Endothelial cell of umbilical vein (primary cell): ENCODE data around the gene PLPP3. TPM values are rescaled to one million over a fixed set of nuclear protein-coding genes. Genes with fewer than 3 reads are reported as not detected.

Experiments used
- BruUV-seq: library from RNA; stranded (reverse); fragments of 400-500 nt; replicated peaks from 2 replicates; lab custom pipeline; 2021; lab: Mats Ljungman, UMichigan
- CTCF ChIA-PET: fragments of 300-600, 350-600 bp; sonication (Branson Sonifier 250); formaldehyde crosslinking; loops from one replicate; lab custom pipeline; 2021; ENCODE audit warnings: antibody characterized with exemption, inconsistent platforms; lab: Charles Lee
- POLR2A ChIA-PET: fragments of 300-600, 350-600 bp; sonication (Branson Sonifier 250); formaldehyde crosslinking; loops from one replicate; lab custom pipeline; 2021; ENCODE audit warnings: antibody characterized with exemption, inconsistent platforms; lab: Charles Lee
- DNase-seq: peaks from one replicate; pipeline ENCODE4 v3.0.0-alpha.2; 2011; ENCODE audit warnings: low read depth, low spot score
- FAIRE-seq: peaks from 2 replicates; lab custom pipeline; 2011; peaks lifted over from hg19 to GRCh38; lab: Jason Lieb, UNC
- H2AFZ ChIP-seq: 2 replicates; pipeline ENCODE4 v1.6.0; 2012; ENCODE audit warnings: low read depth, low read length, control low read depth, inconsistent platforms
- H3K27ac ChIP-seq: 2 replicates; pipeline ENCODE4 v1.5.1; 2011; ENCODE audit warnings: low read depth, mild to moderate bottlenecking, control low read depth, low read length, moderate library complexity; ENCODE audit not compliant: insufficient read depth
- H3K27me3 ChIP-seq, 2 experiments: 2 replicates each; pipeline versions ENCODE4 v1.6.0 to v1.6.1; 2011; ENCODE audit warnings: low read length in 2 of 2, mixed read lengths in 1 of 2; ENCODE audit not compliant: control insufficient read depth in 2 of 2, insufficient read depth in 2 of 2
- H3K36me3 ChIP-seq, 2 experiments: 2 replicates in 1 of 2; 3 replicates in 1 of 2; pipeline ENCODE4 v1.5.1; 2011; ENCODE audit warnings: low read length in 2 of 2, mild to moderate bottlenecking in 1 of 2, moderate library complexity in 1 of 2; ENCODE audit not compliant: control insufficient read depth in 2 of 2, insufficient read depth in 2 of 2; ENCODE audit errors: extremely low read depth in 1 of 2
- H3K4me1 ChIP-seq: 3 replicates; pipeline ENCODE4 v1.5.1; 2011; ENCODE audit warnings: mild to moderate bottlenecking, low read length; ENCODE audit not compliant: control insufficient read depth, insufficient read depth; ENCODE audit errors: extremely low read depth
- H3K4me2 ChIP-seq: 2 replicates; pipeline ENCODE4 v1.6.1; 2011; ENCODE audit warnings: low read length, control low read depth, mixed read lengths; ENCODE audit not compliant: insufficient read depth
- H3K4me3 ChIP-seq, 3 experiments: fragments of 200-600 bp in 1 of 3; sonication (generic), shearing (Covaris generic) in 1 of 3; replicated peaks in 1 of 3; 2 replicates each; pipeline ENCODE4 v1.5.1; 2011 to 2016; ENCODE audit warnings: control low read depth in 3 of 3, low read length in 3 of 3, mild to moderate bottlenecking in 2 of 3, inconsistent platforms in 1 of 3, low read depth in 1 of 3, moderate library complexity in 1 of 3; ENCODE audit not compliant: insufficient read depth in 1 of 3
- H3K79me2 ChIP-seq: 2 replicates; pipeline ENCODE4 v1.6.0; 2012; ENCODE audit warnings: low read length, inconsistent platforms; ENCODE audit not compliant: control insufficient read depth, insufficient read depth
- H3K9ac ChIP-seq: replicated peaks from 2 replicates; pipeline ENCODE3; 2011; ENCODE audit warnings: low read length, control low read depth; ENCODE audit not compliant: insufficient read depth; ENCODE audit errors: extremely low read depth
- H3K9me1 ChIP-seq: replicated peaks from 3 replicates; pipeline ENCODE4 v1.6.0; 2011; ENCODE audit warnings: mild to moderate bottlenecking, low read length; ENCODE audit not compliant: control insufficient read depth, insufficient read depth; ENCODE audit errors: extremely low read depth
- H3K9me3 ChIP-seq: replicated peaks from 2 replicates; pipeline ENCODE4 v1.5.1; 2012; ENCODE audit warnings: low read length, inconsistent platforms; ENCODE audit not compliant: control insufficient read depth, insufficient read depth
- H4K20me1 ChIP-seq: replicated peaks from 2 replicates; pipeline ENCODE3; 2011; ENCODE audit warnings: mild to moderate bottlenecking, low read length; ENCODE audit not compliant: control insufficient read depth, insufficient read depth; ENCODE audit errors: extremely low read depth
- CTCF ChIP-seq, 2 donors: IDR thresholded peaks; 1 replicate in 1 of 2; 2 replicates in 1 of 2; pipeline ENCODE4 v1.5.1; 2011; ENCODE audit warnings: low read length in 2 of 2, mild to moderate bottlenecking in 2 of 2, moderate library complexity in 2 of 2, control low read depth in 1 of 2, inconsistent platforms in 1 of 2, low read depth in 1 of 2; ENCODE audit not compliant: insufficient read depth in 1 of 2; ENCODE audit errors: extremely low read depth in 1 of 2
- EZH2 ChIP-seq: IDR thresholded peaks from 2 replicates; pipeline ENCODE4 v1.6.1; 2012; ENCODE audit warnings: borderline replicate concordance, low read depth, mild to moderate bottlenecking, moderate library complexity, low read length, inconsistent platforms; ENCODE audit not compliant: severe bottlenecking
- FOS ChIP-seq: IDR thresholded peaks from 2 replicates; pipeline ENCODE4 v1.6.1; 2011; ENCODE audit warnings: mild to moderate bottlenecking, low read length, moderate library complexity, borderline replicate concordance; ENCODE audit not compliant: insufficient read depth
- GATA2 ChIP-seq: IDR thresholded peaks from 2 replicates; pipeline ENCODE4 v1.7.0; 2011; ENCODE audit warnings: low read depth, mild to moderate bottlenecking, moderate library complexity, mixed read lengths, low read length; ENCODE audit not compliant: insufficient read length, insufficient read depth
- MAX ChIP-seq: IDR thresholded peaks from 2 replicates; pipeline ENCODE4 v1.6.1; 2011; ENCODE audit not compliant: insufficient read depth, insufficient read length
- MYC ChIP-seq: IDR thresholded peaks from one replicate; pipeline ENCODE4 v1.6.1; 2011; ENCODE audit warnings: mild to moderate bottlenecking, low read depth, low read length
- POLR2A ChIP-seq: IDR thresholded peaks from 2 replicates; pipeline ENCODE4 v1.6.1; 2012; ENCODE audit warnings: low read depth, mild to moderate bottlenecking, control low read depth, low read length
- POLR2AphosphoS5 ChIP-seq: IDR thresholded peaks from 2 replicates; pipeline ENCODE4 v1.6.1; 2012; ENCODE audit warnings: low read depth, mild to moderate bottlenecking, control low read depth, low read length, moderate library complexity; ENCODE audit not compliant: insufficient read depth
- dilution Hi-C: fragments of 300-500 bp; cut with MboI; formaldehyde crosslinking; loops from one replicate; pipeline ENCODE4 v1.15.0; 2019; ENCODE audit warnings: low sequenced_read_pairs; ENCODE audit not compliant: extremely low pct_ligation_motif_present
- intact Hi-C: fragments of 100-400 bp; cut with micrococcal nuclease; formaldehyde crosslinking; loops from one replicate; pipeline ENCODE4 v1.10.0; 2022
- polyA plus RNA-seq, 4 experiments: library from polyadenylated mRNA; depleted of rRNA in 3 of 4; stranded (reverse) in 3 of 4; unstranded in 1 of 4; fragments of >200 nt; gene quantifications; 2 replicates each; pipeline versions ENCODE4 v1.2.1 to v1.2.3, GENCODE V29; 2011 to 2012; ENCODE audit warnings: missing spikeins in 1 of 4
- total RNA-seq: library from RNA; stranded (reverse); gene quantifications from 2 replicates; pipeline ENCODE4 v1.2.3, GENCODE V29; 2021

The PLPP3 gene
- total and polyA plus RNA-seq, 2 donors (not counting 3 experiments of a cell fraction or from before 2014, with no cell fraction given): 11.3 to 14.1 TPM

GRCh38 chr1:56553046-56553445, 26.3 kb downstream of the PLPP3 start:
- Histone ChIP-seq H3K9ac (no peak overlapping the region), H3K4me2 (no peak overlapping the region), H2AFZ (no peak overlapping the region), H3K9me3 (no peaks in the 10 kb centered on the region), H3K27ac (no peak overlapping the region), H4K20me1 (no peaks in the 10 kb centered on the region), H3K9me1 (no peaks in the 10 kb centered on the region), H3K4me3 (no peak overlapping the region), H3K79me2 (peaks cover 1% of the 10 kb centered on the region), H3K36me3 (no peaks in the 10 kb centered on the region), H3K27me3 (no peaks in the 10 kb centered on the region), H3K4me1 (no peaks in the 10 kb centered on the region)
- FAIRE-seq: no peak
- CTCF ChIA-PET: no interaction called here
- POLR2A ChIA-PET: no interaction called here
- no peak for DNase-seq
- no peak for TF ChIP-seq MAX
- TF ChIP-seq MYC: no peak
- TF ChIP-seq POLR2AphosphoS5: no peak
- TF ChIP-seq EZH2: no peak
- no peak for TF ChIP-seq POLR2A
- no peak for TF ChIP-seq FOS
- TF ChIP-seq GATA2: no peak
- no peak for TF ChIP-seq CTCF (IDR thresholded peaks at IDR 0.05; ENCODE audit: extremely low read depth in 1 of 2, insufficient read depth in 1 of 2, low read depth in 1 of 2, low read length in 2 of 2)
- intact Hi-C loops: no loop called here
- dilution Hi-C loops: no loop called here
- BruUV-seq: no TSS peak
